ENCODE measurements around the gene WDPCP. TPM values are rescaled to one million over a fixed set of nuclear protein-coding genes. Genes with fewer than 3 reads are reported as not detected.
"Not testable (repeated sequence)": the region's sequence is repeated elsewhere in the genome, so short reads cannot be mapped to it uniquely, and the experiment has no call there.

WDPCP gene
- total and polyA plus RNA-seq, 10 of the 15 experiments (the other 5 are each of a cell fraction or from before 2014, with no cell fraction given): 2.1 to 7.9 (median 4.6) TPM

- SMC1A ChIA-PET (ENCODE audit: uncharacterized antibody, unreplicated experiment): interaction anchor here (0.8 kb wide), 1 partner anchor 19 kb away, joined by 3 read pairs; no protein-coding TSS in a partner anchor
- Histone ChIP-seq H3K79me2 (ENCODE audit: control insufficient read depth, insufficient read depth, low read length) (no peaks in the 10 kb centered on the region), H3K9ac (ENCODE audit: control insufficient read depth, insufficient read depth, low read length) (no peak overlapping the region), H3K27me3 (replicated peaks in 1 of 2; ENCODE audit: control insufficient read depth in 2 of 2, insufficient read depth in 2 of 2, low read length in 1 of 2) (no peaks in the 10 kb centered on the region), H3K9me3 (replicated peaks; ENCODE audit: control insufficient read depth, insufficient read depth, low read length) (peaks cover 11% of the 10 kb centered on the region), H3K4me2 (ENCODE audit: control insufficient read depth, insufficient read depth) (no peak overlapping the region), H2AFZ (ENCODE audit: control insufficient read depth, low read depth, low read length) (no peak overlapping the region), H3K36me3 (ENCODE audit: control insufficient read depth in 2 of 2, insufficient read depth in 2 of 2, low read length in 1 of 2) (no peaks in the 10 kb centered on the region), H4K20me1 (ENCODE audit: control insufficient read depth, insufficient read depth) (no peaks in the 10 kb centered on the region), H3K4me3 (no peak overlapping the region), H3K4me1 (ENCODE audit: control insufficient read depth, insufficient read depth, low read length) (no peaks in the 10 kb centered on the region), H3K27ac (ENCODE audit: control insufficient read depth, insufficient read depth) (no peak overlapping the region)
- RAD21 ChIA-PET (ENCODE audit: unreplicated experiment): no interaction called here
- in situ Hi-C loops (cut with MboI) (no loop called here), intact Hi-C loops (cut with micrococcal nuclease; ENCODE audit: unreplicated experiment) (no loop called here)
- no TSS peak for BruUV-seq (replicated peaks)
- no peak for TF ChIP-seq TAF1 (IDR thresholded peaks at IDR 0.05; ENCODE audit: borderline replicate concordance, low read depth, low read length)
- TF ChIP-seq ZSCAN29 (IDR thresholded peaks at IDR 0.05): no peak
- DNase-seq (ENCODE audit: low read depth, low spot score): no peak
- no peak for ATAC-seq
- FAIRE-seq: no peak
- POLR2A ChIA-PET: no interaction called here
- CTCF ChIA-PET: interaction anchor here (1.1 kb wide), 1 partner anchor 24 kb away, joined by 3 read pairs; no protein-coding TSS in a partner anchor
These were observed 25.5 kb downstream of the WDPCP start for GRCh38 chr2:63562751-63563150.

- DNase-seq (ENCODE audit: low read depth, low spot score); H3K9me3 ChIP-seq (replicated peaks; ENCODE audit: control insufficient read depth, insufficient read depth, low read length); H3K4me3 ChIP-seq; H3K4me1 ChIP-seq (ENCODE audit: control insufficient read depth, insufficient read depth, low read length); H3K4me2 ChIP-seq (ENCODE audit: control insufficient read depth, insufficient read depth); H3K9ac ChIP-seq (ENCODE audit: control insufficient read depth, insufficient read depth, low read length); RAD21 ChIA-PET (ENCODE audit: unreplicated experiment); BruUV-seq (replicated peaks); H3K27me3 ChIP-seq (replicated peaks in 1 of 2; ENCODE audit: control insufficient read depth in 2 of 2, insufficient read depth in 2 of 2, low read length in 1 of 2); CTCF ChIA-PET; H3K36me3 ChIP-seq (ENCODE audit: control insufficient read depth in 2 of 2, insufficient read depth in 2 of 2, low read length in 1 of 2); ATAC-seq; H3K27ac ChIP-seq (ENCODE audit: control insufficient read depth, insufficient read depth); H3K79me2 ChIP-seq (ENCODE audit: control insufficient read depth, insufficient read depth, low read length); FAIRE-seq; H4K20me1 ChIP-seq (ENCODE audit: control insufficient read depth, insufficient read depth); POLR2A ChIA-PET; in situ Hi-C loops (cut with MboI); H2AFZ ChIP-seq (ENCODE audit: control insufficient read depth, low read depth, low read length); intact Hi-C loops (cut with micrococcal nuclease; ENCODE audit: unreplicated experiment): not testable (repeated sequence)
- SMC1A ChIA-PET (ENCODE audit: uncharacterized antibody, unreplicated experiment): interaction anchor here (0.7 kb wide), 1 partner anchor 1018 kb away, joined by 4 read pairs; no protein-coding TSS in a partner anchor
- 23% methylated on average over 3 of the region's 3 CpGs for WGBS (ENCODE audit: insufficient coverage, insufficient replicate concordance, low lambda C conversion rate, missing lambda C conversion rate)
These were observed 29.4 kb downstream of the WDPCP start for GRCh38 chr2:63558922-63559321.

- H3K4me3 ChIP-seq; H3K4me2 ChIP-seq (ENCODE audit: control insufficient read depth, insufficient read depth); H3K4me1 ChIP-seq (ENCODE audit: control insufficient read depth, insufficient read depth, low read length); FAIRE-seq; ATAC-seq; in situ Hi-C loops (cut with MboI); H4K20me1 ChIP-seq (ENCODE audit: control insufficient read depth, insufficient read depth); H3K9me3 ChIP-seq (replicated peaks; ENCODE audit: control insufficient read depth, insufficient read depth, low read length); H3K9ac ChIP-seq (ENCODE audit: control insufficient read depth, insufficient read depth, low read length); BruUV-seq (replicated peaks); H3K36me3 ChIP-seq (ENCODE audit: control insufficient read depth in 2 of 2, insufficient read depth in 2 of 2, low read length in 1 of 2); H3K79me2 ChIP-seq (ENCODE audit: control insufficient read depth, insufficient read depth, low read length); H3K27me3 ChIP-seq (replicated peaks in 1 of 2; ENCODE audit: control insufficient read depth in 2 of 2, insufficient read depth in 2 of 2, low read length in 1 of 2); DNase-seq (ENCODE audit: low read depth, low spot score); H3K27ac ChIP-seq (ENCODE audit: control insufficient read depth, insufficient read depth); H2AFZ ChIP-seq (ENCODE audit: control insufficient read depth, low read depth, low read length); intact Hi-C loops (cut with micrococcal nuclease; ENCODE audit: unreplicated experiment); POLR2A ChIA-PET: not testable (repeated sequence)
- ChIA-PET SMC1A (ENCODE audit: uncharacterized antibody, unreplicated experiment) (interaction anchor here (1.4 to 1.5 kb wide), 2 partner anchors 14 to 27 kb away, joined by 3 to 5 read pairs; no protein-coding TSS in a partner anchor), RAD21 (ENCODE audit: unreplicated experiment) (interaction anchor here (0.6 kb wide), 1 partner anchor 678 kb away, joined by 3 read pairs; no protein-coding TSS in a partner anchor), CTCF (interaction anchor here (1.5 kb wide), 1 partner anchor 14 kb away, joined by 5 read pairs; no protein-coding TSS in a partner anchor)
These were observed 30.5 kb downstream of the WDPCP start for GRCh38 chr2:63557819-63558218.
